Prostate gland (tissue), 2 donors: ENCODE measurements around the gene MYO7B.

ENCODE experiments used
- CTCF ChIP-seq, 4 experiments: fragments of 200-600 bp in 2 of 4; fragments of 450-650 bp in 2 of 4; sonication (generic) in 2 of 4; IDR thresholded peaks; 1 replicate in 3 of 4; 2 replicates in 1 of 4; pipeline ENCODE4 v1.5.1; 2016 to 2019; ENCODE audit warnings: antibody characterized with exemption in 4 of 4, mild to moderate bottlenecking in 2 of 4, moderate library complexity in 2 of 4
- POLR2A ChIP-seq: fragments of 450-650 bp; IDR thresholded peaks from one replicate; pipeline ENCODE4 v1.6.1; 2016; ENCODE audit warnings: antibody characterized with exemption, mild to moderate bottlenecking
- POLR2AphosphoS5 ChIP-seq: sonication (generic); formaldehyde crosslinking; IDR thresholded peaks from one replicate; pipeline ENCODE4 v1.6.1; 2017; ENCODE audit warnings: antibody characterized with exemption

DNA sequence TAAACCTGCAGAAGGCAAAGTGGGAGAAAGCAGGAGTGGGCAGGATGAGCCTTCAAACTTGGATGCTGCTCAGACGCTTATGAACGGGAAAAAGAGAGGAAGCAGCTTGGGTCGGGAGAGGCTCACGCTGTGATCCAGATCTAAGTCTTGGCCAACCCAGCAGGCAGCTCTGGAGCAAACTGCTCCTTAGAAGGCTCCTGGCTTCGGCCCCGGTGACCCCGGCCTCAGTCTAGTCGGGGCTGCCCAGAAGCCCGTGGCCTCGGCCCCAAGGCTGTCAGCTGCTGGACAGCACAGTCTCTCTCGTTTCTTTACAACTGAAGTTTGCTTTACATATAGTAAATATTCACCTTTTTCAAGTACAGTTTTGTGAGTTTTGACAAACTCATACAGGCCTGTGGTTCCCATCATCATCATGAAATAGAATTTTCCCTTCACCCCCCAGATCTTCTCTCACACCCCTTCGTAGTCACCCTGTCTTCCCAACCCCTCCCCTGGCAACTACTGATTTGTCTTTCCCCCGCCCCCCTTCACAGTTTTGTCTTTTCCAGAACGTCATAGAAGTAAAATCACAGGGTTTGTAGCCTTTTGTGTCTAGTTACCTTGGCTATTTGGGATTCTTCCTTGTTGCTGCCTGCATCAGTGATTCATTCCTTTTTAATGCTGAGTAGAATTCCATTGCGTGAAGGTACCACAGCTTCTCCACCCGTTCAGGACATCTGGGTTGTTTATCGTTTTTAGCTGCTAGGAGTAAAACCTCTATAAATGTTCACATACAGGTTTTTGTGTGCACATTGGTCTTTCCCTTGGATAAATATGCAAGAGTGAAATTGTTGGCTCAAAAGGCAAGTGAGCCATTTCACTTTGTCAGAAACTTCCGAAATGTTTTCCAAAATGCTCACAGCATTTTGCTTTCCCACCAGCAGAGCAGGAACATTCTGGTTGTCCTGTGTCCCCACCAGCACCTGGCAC, 35.1 kb downstream of the MYO7B start:
- TF ChIP-seq POLR2A (no peak), CTCF (IDR thresholded peaks at IDR 0.05) (no peak), POLR2AphosphoS5 (no peak)
